Stimulated activated CD4-positive, alpha-beta T cell treated with anti-CD3 and anti-CD28 coated beads, TNF-alpha, amount 100 ng/mL, for 4 hours (primary cell): Measurements from ENCODE around the gene RAB25.
"Not testable (repeated sequence)": the region's sequence is repeated elsewhere in the genome, so short reads cannot be mapped to it uniquely, and the experiment has no call there.

Source experiments
- DNase-seq, 3 experiments: peaks; one replicate each; pipeline ENCODE4 v3.0.0-alpha.2; 2020; ENCODE audit warnings: low read depth in 3 of 3

The RAB25 gene

DNA sequence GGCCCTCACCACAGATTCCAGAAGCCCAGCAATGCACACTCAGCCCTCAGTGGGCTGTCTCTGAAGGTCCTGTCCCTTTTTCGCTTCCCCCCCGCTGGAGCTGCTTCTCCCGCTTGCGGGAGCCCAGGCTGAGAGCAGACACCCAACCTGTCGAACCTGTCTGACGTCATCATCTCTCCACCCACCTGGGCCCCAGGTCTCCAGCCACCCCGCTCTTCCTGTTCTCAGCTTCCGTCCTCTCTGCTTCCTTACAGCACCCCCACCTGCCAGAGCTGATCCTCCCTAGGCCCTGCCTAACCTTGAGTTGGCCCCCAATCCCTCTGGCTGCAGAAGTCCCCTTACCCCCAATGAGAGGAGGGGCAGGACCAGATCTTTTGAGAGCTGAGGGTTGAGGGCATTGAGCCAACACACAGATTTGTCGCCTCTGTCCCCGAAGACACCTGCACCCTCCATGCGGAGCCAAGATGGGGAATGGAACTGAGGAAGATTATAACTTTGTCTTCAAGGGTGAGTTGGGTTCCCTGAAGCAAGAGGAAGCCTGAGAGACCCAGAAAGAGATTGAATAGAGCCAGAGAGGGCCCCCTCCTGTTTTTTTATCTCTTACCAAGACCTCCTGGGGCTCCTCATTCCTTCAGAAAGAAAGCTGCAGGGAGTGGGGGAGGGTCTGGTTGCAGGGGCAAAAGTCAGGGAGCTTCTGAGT lies at the start of gene RAB25:
TSS of gene RAB25 (plus strand) at position 224 of the 700 bp plus-strand sequence. CDS start at position 465, 241 bp downstream.
- no peak for DNase-seq

- DNase-seq, result no peak
Observed at GRCh38 chr1:156012051-156012817, 48.7 kb upstream of the RAB25 start.

- no peak for DNase-seq
Observed at GRCh38 chr1:156014829-156015228, 46.1 kb upstream of the RAB25 start.

- no peak for DNase-seq
Observed at GRCh38 chr1:156019946-156020292, 41.0 kb upstream of the RAB25 start.

DNA sequence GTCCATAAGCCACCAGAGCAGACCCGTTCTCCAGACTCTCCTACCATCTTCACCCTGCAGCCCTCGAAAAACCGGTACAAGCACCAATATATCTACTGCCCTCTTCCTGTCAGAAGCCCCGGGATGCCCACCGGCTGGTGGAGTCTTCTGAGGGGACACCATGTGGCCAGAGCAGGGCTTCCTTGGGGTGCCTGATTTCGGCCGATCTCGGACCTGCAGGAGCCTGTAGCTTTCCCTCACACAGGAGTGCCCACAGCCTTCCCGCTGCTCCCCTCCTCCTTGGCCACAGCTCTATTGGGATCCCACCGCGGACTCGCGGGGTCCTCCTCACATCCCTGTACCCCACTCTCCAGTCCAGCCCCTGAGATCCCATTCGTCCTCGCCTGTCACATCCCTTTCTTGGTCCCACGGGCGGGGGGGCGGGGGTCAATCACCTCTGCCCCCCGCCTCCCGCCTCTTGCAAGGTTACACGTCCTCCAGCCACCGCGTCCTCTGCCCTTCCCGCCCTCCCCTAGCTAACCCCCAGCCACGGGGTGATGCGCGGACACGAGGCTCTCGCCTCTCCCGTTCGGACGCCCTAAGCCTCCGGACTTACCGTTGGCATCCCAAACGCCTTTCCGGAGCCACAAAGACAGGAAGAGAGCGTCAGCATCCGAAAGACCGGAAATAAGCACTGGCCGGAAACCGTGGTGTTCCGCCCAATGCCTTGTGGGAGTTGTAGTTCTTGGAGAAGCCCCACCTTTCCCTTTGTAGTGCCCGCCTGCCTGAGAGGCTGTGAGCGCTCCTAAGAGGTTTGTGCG lies 40.5 kb upstream of the RAB25 start, which contains the start of gene SSR2:
TSS of gene SSR2 (minus strand) at position 659 of the 800 bp plus-strand sequence. CDS start 784 bp downstream, outside the sequence.
- DNase-seq, result peak; percentile 54 to 66 (median 65)

DNA sequence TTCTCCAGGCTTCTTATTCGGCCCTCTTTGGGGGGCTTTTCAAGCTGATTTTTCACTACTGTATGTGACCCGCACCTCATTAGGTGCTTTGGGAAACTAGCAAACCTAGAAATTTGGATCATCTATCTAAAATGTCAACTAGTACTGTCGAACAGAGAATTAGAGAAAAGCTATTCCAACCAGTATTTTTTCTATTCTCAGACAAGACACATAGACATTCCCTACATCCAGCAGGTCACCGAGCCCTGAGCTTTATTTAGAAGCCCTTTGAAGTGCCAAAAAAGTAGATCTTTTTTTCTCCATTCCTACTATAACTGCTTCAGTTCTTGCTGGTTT lies 39.9 kb upstream of the RAB25 start:
- DNase-seq, result no peak

- DNase-seq, result no peak
Observed at GRCh38 chr1:156021954-156022353, 39.0 kb upstream of the RAB25 start.

- no peak for DNase-seq
Observed at GRCh38 chr1:156024801-156025200, 36.2 kb upstream of the RAB25 start.

- DNase-seq, result no peak
Observed at GRCh38 chr1:156025876-156026275, 35.1 kb upstream of the RAB25 start.

DNA sequence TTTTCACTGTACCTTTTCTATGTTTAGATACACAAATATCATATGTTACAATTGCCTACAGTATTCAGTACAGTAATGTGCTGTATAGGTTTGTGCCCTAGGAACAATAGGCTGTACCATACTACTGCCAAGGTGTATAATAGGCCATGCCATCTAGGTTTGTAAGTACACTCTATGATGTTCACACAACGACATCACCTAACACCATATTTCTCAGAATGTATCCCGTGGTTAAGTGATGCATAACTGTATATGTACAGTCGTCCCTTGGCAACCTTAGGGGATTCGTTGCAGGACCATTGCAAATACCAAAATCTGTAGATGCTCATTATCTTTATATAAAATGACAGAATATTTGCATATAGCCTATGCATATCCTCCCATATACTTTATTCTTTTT lies 34.4 kb upstream of the RAB25 start:
- DNase-seq, result no peak

DNA sequence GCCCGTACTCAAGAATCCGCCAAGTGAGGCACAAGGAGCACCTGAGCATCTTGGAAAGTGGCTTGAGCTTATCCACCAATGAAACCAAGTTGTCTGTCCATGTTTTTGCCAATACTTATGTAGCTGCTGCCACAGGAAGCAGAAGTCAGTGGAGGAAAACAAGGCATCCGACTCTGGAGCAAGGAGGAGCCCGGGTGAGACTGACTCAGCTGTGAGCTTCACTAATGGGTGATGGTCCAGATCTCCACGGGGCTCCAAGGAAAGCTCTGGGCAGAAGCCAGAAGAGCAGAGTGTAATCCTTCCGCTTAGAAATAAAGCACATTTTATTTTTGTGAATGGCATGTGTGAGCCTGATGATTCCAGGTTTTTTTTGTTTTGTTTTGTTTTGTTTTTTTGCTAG lies 27.9 kb upstream of the RAB25 start:
- no peak for DNase-seq

DNA sequence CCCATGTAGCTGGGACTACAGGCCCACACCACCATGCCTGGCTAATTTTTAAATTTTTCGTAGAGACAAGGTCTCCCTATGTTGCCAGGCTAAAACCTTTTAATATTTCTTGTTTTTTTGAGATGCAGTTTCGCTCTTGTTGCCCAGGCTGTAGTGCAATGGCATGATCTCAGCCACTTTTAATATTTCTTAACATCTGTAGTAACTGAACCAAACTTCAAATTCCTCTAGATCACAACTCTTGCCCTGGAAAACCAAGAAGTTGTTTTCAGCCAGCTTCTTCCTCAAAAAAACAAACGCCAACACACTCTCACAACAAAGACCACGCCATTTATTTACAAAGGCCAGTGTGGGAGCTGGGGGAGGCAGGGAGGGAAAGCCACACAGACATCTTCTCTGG lies 26.0 kb upstream of the RAB25 start:
- DNase-seq, result not testable (repeated sequence)

- DNase-seq, result no peak
Observed at GRCh38 chr1:156042828-156043227, 18.1 kb upstream of the RAB25 start.

- no peak for DNase-seq
Observed at GRCh38 chr1:156045076-156045475, 15.9 kb upstream of the RAB25 start.

GRCh38 chr1:156048663-156049258 lies 12.2 kb upstream of the RAB25 start:
- DNase-seq, result no peak

DNA sequence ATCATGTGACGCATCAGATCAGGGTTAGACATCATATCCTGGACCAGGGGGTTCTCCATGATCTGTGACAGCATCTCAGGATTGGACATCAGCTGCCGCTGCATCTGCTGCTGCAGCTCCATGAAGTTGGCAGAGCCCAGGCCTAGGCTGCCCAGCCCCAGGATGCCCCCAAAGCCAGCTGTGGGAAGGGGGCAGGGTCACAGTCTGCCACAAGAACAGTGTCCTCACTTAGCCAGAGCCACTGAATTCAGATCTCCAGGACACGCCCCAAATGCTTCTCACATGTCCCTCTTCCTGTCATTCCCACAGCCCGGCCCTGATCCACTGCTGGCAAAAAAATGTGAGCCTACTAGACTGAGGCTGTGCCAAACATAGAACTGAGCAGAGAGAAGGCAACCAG lies 10.6 kb upstream of the RAB25 start:
- DNase-seq, result no peak

DNA sequence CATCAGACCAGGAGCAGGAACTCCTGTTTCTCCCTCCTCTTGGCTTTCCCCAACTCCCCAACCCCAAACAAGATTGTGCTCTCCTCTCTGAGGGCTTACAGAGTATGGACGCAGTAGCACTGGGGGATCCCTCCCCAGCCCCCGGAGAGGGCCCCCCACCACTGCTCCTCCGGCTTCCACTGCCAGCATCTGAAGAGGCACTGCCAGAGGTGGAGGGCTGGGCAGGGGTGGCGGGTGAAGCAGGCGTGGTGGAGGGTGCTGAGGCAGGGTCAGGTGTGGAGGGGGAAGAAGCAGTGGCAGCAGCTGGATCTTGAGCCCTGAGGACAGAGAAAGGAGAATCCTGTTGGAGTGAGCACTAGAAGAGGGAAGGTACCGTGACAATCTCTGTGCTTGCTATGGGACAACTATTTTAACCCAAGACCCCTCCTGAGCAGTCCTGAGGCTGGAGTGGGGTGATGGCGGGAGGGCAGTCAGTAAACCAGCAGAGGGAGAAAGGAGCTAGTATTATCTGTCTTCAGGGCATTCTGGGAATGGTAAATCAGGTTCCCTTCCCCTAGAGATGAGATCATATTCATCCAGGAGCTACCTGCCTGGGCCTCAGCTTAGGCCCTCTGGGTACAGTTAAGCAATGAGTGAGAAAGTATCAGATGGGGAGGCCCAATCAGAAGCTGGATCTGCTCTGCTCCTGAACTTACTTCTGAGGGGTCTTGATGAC lies 9.8 kb upstream of the RAB25 start:
- DNase-seq, result no peak

GRCh38 chr1:156052862-156053767 lies 7.8 kb upstream of the RAB25 start:
- peak; percentile 49 to 63 (median 49) for DNase-seq

DNA sequence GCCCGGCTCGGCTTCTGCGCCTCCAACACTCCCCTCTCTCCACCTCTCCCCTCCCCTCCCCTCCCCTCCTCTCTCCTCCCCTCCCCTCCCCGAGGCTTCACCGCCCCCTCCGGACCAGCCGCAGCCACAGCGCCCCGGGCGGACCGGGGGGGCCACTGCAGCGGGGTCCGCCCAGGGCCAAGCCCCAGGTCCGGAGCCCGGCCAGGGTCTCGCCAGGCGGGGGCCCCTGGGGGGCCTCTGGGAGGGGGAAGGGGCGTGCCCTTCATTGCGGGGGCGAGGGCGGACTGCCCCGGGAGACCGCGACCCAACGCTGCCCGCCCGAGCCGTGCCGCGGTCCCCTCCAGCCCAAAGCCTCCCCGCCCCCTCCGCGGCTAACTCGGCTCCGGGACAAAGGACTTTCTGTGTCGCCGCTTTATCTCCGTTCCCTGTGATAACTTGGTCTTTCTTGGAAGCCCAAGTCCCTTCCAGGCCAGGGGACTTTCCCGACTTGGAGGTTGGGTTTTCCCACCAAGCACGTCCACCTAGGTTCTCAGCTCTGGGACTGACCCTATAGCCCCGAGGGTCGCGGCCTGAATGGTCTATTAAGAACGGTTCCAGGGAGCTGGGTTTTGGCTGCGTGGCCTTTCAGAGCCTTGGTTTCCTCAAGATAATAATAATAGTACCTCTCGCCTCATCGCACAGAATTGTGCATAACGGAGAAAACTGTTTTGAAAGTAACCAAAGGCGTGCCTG lies 7.0 kb upstream of the RAB25 start, which contains the start of gene UBQLN4:
TSS of gene UBQLN4 (minus strand) at position 31 of the 732 bp plus-strand sequence. CDS start 97 bp downstream, outside the sequence.
- DNase-seq, result peak; percentile 71 to 81 (median 75)
